ENCODE results near the gene TNNT2.

The TNNT2 gene

DNA sequence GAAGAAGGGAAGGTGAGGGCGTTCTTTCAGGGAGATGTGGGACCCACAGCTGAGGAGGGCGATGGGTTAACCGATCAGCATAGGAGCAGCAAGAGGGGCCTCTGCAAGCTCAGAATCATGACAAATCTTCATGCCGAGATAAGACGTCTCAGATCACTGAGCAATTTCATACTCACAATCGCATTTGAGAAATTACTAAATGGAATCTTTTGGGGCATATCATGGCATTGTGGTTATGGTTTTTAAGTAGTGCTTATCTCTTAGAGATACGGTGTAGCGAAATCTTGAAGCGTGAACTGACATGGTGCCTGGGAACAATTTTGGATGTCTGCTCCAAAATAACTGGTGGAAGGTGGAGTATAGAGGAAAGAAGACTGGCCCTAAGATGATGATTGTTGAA is 6.2 kb downstream of the TNNT2 start:
- Histone ChIP-seq H3K9ac (ENCODE audit: low read length in 5 of 5) (no peak overlapping the region), H3K9me3 (ENCODE audit: control insufficient read depth in 5 of 5, low read length in 5 of 5) (no peaks in the 10 kb centered on the region), H3K27me3 (ENCODE audit: control insufficient read depth in 5 of 5, insufficient read depth in 4 of 5, low read length in 5 of 5) (peaks cover 4 to 38% (median 28%) of the 10 kb centered on the region in 5 donors), H3K27ac (ENCODE audit: low read depth, low read length) (no peak overlapping the region), H3K4me1 (ENCODE audit: control insufficient read depth in 5 of 5, insufficient read depth in 5 of 5, low read length in 5 of 5) (peaks cover 0 to 10% (median 1%) of the 10 kb centered on the region in 5 donors), H3K4me3 (ENCODE audit: low read depth in 1 of 5, low read length in 5 of 5) (no peak overlapping the region), H3K36me3 (ENCODE audit: control insufficient read depth in 5 of 5, insufficient read depth in 5 of 5, low read length in 5 of 5) (no peaks in the 10 kb centered on the region)

DNA sequence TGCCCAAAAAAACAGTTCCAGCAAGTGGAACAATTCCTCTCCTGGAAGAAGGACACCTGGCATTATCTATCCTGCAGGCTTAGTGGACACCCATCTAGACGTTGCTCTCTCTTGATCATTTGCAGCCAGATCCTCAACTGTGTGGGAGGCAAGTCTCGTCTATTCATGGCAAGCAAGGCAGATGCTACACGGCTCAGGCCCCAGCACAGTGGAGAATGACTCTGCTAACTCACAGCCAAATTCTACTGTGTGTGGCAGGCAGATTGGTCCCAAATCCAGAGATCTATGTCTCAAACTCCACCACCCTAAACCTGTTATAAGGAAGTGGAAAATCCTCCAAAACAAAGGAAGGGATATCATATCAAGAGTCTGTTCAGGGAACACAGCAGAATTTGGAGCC is 7.0 kb downstream of the TNNT2 start:
- H3K4me1 ChIP-seq (ENCODE audit: control insufficient read depth in 5 of 5, insufficient read depth in 5 of 5, low read length in 5 of 5), result peaks cover 0 to 10% (median 1%) of the 10 kb centered on the region in 5 donors
- no peaks in the 10 kb centered on the region for H3K36me3 ChIP-seq (ENCODE audit: control insufficient read depth in 5 of 5, insufficient read depth in 5 of 5, low read length in 5 of 5)

DNA sequence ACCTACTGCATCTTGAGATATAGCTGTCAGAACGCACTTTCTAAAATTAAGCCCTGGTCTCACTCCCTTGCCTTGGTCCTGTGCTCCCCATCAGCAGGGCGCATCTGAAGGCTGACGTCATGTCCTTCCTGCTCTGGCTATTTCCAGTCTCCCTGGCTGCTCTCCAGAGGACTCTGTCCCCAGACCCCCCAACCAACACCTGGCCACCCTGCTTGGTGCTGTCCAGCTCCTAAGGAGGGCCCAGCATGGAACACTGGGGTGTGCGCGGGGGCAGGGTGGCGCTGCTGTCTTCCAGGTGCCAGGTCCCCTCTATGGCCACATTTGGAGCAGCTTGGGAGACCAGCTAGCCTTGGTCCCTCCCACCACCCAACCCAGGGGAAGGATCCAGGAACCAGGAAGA is 8.3 kb downstream of the TNNT2 start:
- Histone ChIP-seq H3K9ac (ENCODE audit: low read length in 5 of 5) (no peak overlapping the region), H3K36me3 (ENCODE audit: control insufficient read depth in 5 of 5, insufficient read depth in 5 of 5, low read length in 5 of 5) (no peaks in the 10 kb centered on the region), H3K9me3 (ENCODE audit: control insufficient read depth in 5 of 5, low read length in 5 of 5) (no peaks in the 10 kb centered on the region), H3K4me3 (ENCODE audit: low read depth in 1 of 5, low read length in 5 of 5) (no peak overlapping the region), H3K4me1 (ENCODE audit: control insufficient read depth in 5 of 5, insufficient read depth in 5 of 5, low read length in 5 of 5) (peaks cover 0 to 10% (median 0%) of the 10 kb centered on the region in 5 donors), H3K27ac (ENCODE audit: low read depth, low read length) (no peak overlapping the region), H3K27me3 (ENCODE audit: control insufficient read depth in 5 of 5, insufficient read depth in 4 of 5, low read length in 5 of 5) (peaks cover 4 to 19% (median 17%) of the 10 kb centered on the region in 5 donors)

More for the DNA sequence above, 7.0 kb downstream of the TNNT2 start:
- Histone ChIP-seq H3K27ac (ENCODE audit: low read depth, low read length) (no peak overlapping the region), H3K27me3 (ENCODE audit: control insufficient read depth in 5 of 5, insufficient read depth in 4 of 5, low read length in 5 of 5) (peaks cover 4 to 32% (median 22%) of the 10 kb centered on the region in 5 donors), H3K4me3 (ENCODE audit: low read depth in 1 of 5, low read length in 5 of 5) (no peak overlapping the region), H3K9ac (ENCODE audit: low read length in 5 of 5) (no peak overlapping the region), H3K9me3 (ENCODE audit: control insufficient read depth in 5 of 5, low read length in 5 of 5) (no peaks in the 10 kb centered on the region)

DNA sequence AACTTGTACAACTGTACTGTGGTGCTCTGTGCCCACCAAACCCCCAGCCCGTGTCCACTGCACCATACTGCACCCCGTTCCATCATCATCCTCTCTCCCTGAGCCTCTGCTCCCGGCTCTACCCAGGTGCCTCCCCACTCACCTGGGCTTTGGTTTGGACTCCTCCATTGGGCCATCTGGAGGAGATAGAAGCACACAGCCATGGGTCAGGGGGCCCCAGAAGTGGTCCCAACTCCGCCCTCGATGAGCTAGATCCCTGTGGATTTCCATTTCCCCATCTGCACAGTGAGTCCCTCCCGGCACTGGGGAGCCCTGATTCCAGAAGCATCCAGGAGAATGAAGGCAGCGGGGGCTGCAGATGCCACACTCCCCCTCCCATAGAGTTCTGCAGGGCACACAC is 10.8 kb downstream of the TNNT2 start:
- Histone ChIP-seq H3K9me3 (ENCODE audit: control insufficient read depth in 5 of 5, low read length in 5 of 5) (no peaks in the 10 kb centered on the region), H3K36me3 (ENCODE audit: control insufficient read depth in 5 of 5, insufficient read depth in 5 of 5, low read length in 5 of 5) (no peaks in the 10 kb centered on the region), H3K27ac (ENCODE audit: low read depth, low read length) (no peak overlapping the region)

DNA sequence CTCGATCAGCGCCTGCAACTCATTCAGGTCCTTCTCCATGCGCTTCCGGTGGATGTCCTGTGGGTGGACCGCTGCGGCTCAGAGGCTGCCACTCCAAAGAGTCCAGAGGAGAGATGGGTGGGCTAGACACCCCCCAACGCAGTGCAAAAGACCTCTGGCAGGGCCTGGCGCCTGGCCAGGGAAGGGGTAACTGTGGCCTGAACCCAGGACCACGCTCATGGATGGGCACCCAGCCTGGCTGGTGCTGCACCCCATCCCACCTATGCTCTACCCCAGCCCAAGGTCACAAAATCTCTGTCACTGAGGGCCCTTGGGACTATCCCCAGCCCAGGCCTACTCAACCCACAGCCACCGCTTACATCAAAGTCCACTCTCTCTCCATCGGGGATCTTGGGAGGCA is 12.2 kb downstream of the TNNT2 start:
- Histone ChIP-seq H3K36me3 (ENCODE audit: control insufficient read depth in 5 of 5, insufficient read depth in 5 of 5, low read length in 5 of 5) (no peaks in the 10 kb centered on the region), H3K27ac (ENCODE audit: low read depth, low read length) (no peak overlapping the region), H3K4me3 (ENCODE audit: low read depth in 1 of 5, low read length in 5 of 5) (no peak overlapping the region), H3K9me3 (ENCODE audit: control insufficient read depth in 5 of 5, low read length in 5 of 5) (no peaks in the 10 kb centered on the region), H3K27me3 (ENCODE audit: control insufficient read depth in 5 of 5, insufficient read depth in 4 of 5, low read length in 5 of 5) (peaks cover 4 to 11% (median 8%) of the 10 kb centered on the region in 5 donors), H3K4me1 (ENCODE audit: control insufficient read depth in 5 of 5, insufficient read depth in 5 of 5, low read length in 5 of 5) (peaks cover 0 to 12% (median 0%) of the 10 kb centered on the region in 5 donors), H3K9ac (ENCODE audit: low read length in 5 of 5) (no peak overlapping the region)

More for the DNA sequence above, 10.8 kb downstream of the TNNT2 start:
- no peak overlapping the region for H3K4me3 ChIP-seq (ENCODE audit: low read depth in 1 of 5, low read length in 5 of 5)
- no peak overlapping the region for H3K9ac ChIP-seq (ENCODE audit: low read length in 5 of 5)
- H3K4me1 ChIP-seq (ENCODE audit: control insufficient read depth in 5 of 5, insufficient read depth in 5 of 5, low read length in 5 of 5), result peaks cover 0 to 11% (median 0%) of the 10 kb centered on the region in 5 donors
- peaks cover 4 to 14% (median 11%) of the 10 kb centered on the region in 5 donors for H3K27me3 ChIP-seq (ENCODE audit: control insufficient read depth in 5 of 5, insufficient read depth in 4 of 5, low read length in 5 of 5)

DNA sequence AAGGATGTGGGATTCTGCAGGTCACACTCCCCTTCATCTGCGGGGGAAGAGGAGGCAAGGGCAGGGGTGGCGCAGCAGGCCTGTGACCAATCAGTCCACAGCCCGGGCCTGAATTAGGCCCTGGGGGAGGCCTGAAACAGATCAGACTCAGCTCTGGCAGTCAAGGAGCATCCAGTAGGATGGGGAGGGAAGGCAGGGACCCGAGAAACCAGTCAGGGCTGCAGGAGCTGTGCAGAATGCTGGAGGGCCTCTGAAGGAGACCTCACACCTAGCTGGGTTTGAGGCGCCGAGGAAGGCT is 12.7 kb downstream of the TNNT2 start:
- Histone ChIP-seq H3K36me3 (ENCODE audit: control insufficient read depth in 5 of 5, insufficient read depth in 5 of 5, low read length in 5 of 5) (no peaks in the 10 kb centered on the region), H3K4me1 (ENCODE audit: control insufficient read depth in 5 of 5, insufficient read depth in 5 of 5, low read length in 5 of 5) (peaks cover 0 to 12% (median 0%) of the 10 kb centered on the region in 5 donors), H3K9me3 (ENCODE audit: control insufficient read depth in 5 of 5, low read length in 5 of 5) (no peaks in the 10 kb centered on the region), H3K9ac (ENCODE audit: low read length in 5 of 5) (no peak overlapping the region), H3K27me3 (ENCODE audit: control insufficient read depth in 5 of 5, insufficient read depth in 4 of 5, low read length in 5 of 5) (peaks cover 4 to 10% (median 8%) of the 10 kb centered on the region in 5 donors), H3K27ac (ENCODE audit: low read depth, low read length) (no peak overlapping the region), H3K4me3 (ENCODE audit: low read depth in 1 of 5, low read length in 5 of 5) (no peak overlapping the region)

DNA sequence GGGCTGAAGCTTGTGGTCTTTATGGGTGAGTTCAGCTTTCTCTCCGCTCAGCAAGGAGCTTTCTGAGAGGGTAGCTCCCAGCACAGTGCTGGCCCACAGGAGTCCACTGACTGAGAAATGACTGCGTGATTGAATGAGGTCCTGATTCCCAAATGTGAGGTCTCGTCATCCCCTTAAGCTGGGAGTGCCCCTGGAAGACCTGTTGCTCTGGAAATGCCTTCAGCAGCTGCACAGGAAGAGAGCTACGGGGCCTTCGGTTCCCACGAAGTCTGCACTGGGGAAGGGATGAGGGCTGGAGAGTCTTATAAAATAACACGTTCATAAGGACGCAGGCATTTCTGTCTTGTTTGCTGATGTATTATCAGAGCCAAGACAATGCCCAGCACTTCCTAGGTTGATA is 14.0 kb downstream of the TNNT2 start:
- H3K27me3 ChIP-seq (ENCODE audit: control insufficient read depth in 5 of 5, insufficient read depth in 4 of 5, low read length in 5 of 5), result peaks cover 0 to 7% (median 0%) of the 10 kb centered on the region in 5 donors
- no peaks in the 10 kb centered on the region for H3K36me3 ChIP-seq (ENCODE audit: control insufficient read depth in 5 of 5, insufficient read depth in 5 of 5, low read length in 5 of 5)

DNA sequence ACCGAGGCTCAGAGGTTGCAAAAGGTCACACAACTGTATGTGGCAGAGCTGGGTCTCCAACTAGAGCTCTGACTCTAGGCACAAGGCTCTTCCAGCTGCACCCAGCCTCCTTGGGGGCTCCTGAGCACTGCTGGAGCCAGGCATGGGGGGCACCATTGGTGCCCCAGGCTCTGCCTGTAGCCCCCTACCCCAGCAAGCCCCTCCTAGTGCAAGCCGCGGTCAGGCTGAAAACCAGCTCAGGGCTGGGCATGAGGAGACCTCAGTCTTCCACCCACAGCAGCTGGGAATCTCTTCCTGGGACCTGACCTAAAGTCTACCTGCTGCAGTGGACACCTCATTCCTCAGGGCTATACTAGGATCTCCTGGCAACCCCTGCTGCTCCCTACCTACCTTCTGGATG is 14.6 kb downstream of the TNNT2 start:
- Histone ChIP-seq H3K9me3 (ENCODE audit: control insufficient read depth in 5 of 5, low read length in 5 of 5) (no peaks in the 10 kb centered on the region), H3K27me3 (ENCODE audit: control insufficient read depth in 5 of 5, insufficient read depth in 4 of 5, low read length in 5 of 5) (peaks cover 0 to 7% (median 0%) of the 10 kb centered on the region in 5 donors), H3K4me3 (ENCODE audit: low read depth in 1 of 5, low read length in 5 of 5) (no peak overlapping the region), H3K4me1 (ENCODE audit: control insufficient read depth in 5 of 5, insufficient read depth in 5 of 5, low read length in 5 of 5) (peaks cover 0 to 17% (median 0%) of the 10 kb centered on the region in 5 donors), H3K36me3 (ENCODE audit: control insufficient read depth in 5 of 5, insufficient read depth in 5 of 5, low read length in 5 of 5) (no peaks in the 10 kb centered on the region), H3K27ac (ENCODE audit: low read depth, low read length) (no peak overlapping the region), H3K9ac (ENCODE audit: low read length in 5 of 5) (no peak overlapping the region)

More for the DNA sequence above, 14.0 kb downstream of the TNNT2 start:
- Histone ChIP-seq H3K9ac (ENCODE audit: low read length in 5 of 5) (no peak overlapping the region), H3K4me3 (ENCODE audit: low read depth in 1 of 5, low read length in 5 of 5) (no peak overlapping the region), H3K27ac (ENCODE audit: low read depth, low read length) (no peak overlapping the region), H3K4me1 (ENCODE audit: control insufficient read depth in 5 of 5, insufficient read depth in 5 of 5, low read length in 5 of 5) (peaks cover 0 to 12% (median 0%) of the 10 kb centered on the region in 5 donors), H3K9me3 (ENCODE audit: control insufficient read depth in 5 of 5, low read length in 5 of 5) (no peaks in the 10 kb centered on the region)

DNA sequence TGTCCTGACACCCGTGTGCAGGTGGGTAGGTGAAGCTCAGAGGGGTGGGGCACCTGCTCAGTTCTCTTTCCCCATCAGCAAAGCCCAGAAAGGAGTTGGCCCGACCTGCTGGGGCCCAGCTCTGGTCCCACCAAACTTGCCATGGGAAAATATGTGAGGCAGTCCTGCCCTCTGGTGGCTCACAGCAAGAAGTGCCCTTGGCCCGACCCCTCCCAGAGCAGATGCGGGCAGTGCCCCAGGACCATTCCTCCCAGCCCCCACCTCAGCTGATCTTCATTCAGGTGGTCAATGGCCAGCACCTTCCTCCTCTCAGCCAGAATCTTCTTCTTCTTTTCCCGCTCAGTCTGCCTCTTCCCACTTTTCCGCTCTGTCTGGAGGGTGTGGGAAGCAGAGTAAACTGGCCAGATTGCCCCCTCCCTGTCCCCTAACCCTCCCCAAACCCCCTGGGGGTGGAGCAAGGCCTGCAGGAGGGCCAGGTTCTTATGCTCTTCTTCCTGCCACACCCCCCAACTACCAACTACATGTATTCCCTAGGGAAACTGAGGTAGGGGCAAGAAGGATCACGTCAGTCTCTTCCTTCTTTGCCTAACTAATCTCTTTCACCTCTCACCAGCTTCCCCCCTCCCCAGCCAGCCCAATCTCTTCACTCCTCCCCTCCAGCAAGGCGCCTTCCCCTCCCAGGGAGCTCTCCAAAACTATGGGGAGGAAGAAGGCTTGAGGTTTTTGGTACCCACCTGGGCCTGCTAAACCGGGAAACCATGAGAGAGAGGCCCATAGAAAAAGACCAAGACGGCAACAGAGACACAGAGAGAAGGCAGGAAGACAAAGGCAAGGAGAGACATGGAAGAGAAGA is 15.6 kb downstream of the TNNT2 start:
- no peaks in the 10 kb centered on the region for H3K36me3 ChIP-seq (ENCODE audit: control insufficient read depth in 5 of 5, insufficient read depth in 5 of 5, low read length in 5 of 5)
- peaks cover 0 to 18% (median 0%) of the 10 kb centered on the region in 5 donors for H3K4me1 ChIP-seq (ENCODE audit: control insufficient read depth in 5 of 5, insufficient read depth in 5 of 5, low read length in 5 of 5)

DNA sequence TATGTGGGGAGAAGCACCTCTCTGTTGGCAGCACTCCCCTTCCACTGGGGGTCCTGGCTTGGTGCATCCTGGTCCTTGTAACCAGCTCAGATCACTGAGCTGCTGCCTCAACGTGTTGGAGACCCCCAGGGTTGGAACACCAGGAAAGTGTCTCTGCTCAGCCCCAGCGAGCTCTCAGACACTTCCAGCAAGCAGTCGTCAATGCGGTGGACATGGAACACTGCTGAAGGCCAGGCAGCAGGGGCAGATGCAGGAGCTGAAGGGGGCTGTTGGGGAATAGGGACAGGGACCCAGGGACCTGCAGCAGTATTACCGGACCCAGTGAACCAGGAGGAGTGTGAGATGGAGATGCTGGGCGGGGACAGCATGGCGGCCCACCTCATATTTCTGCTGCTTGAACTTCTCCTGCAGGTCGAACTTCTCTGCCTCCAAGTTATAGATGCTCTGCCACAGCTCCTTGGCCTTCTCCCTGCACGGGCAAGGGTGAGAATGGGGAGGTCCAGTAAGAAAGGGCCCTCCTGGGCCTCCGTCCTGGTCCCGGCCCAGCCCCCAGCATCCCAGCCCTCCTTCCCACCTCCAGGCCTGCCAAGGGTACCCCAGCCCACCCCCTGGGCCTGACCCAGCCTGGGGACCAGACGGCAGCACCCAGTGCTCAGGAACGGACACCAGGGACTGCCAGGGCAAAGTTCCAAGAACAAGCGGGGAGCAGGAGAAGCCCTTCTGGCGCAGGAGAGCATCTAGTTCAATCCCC is 16.4 kb downstream of the TNNT2 start:
- peaks cover 0 to 18% (median 0%) of the 10 kb centered on the region in 5 donors for H3K4me1 ChIP-seq (ENCODE audit: control insufficient read depth in 5 of 5, insufficient read depth in 5 of 5, low read length in 5 of 5)
- H3K4me3 ChIP-seq (ENCODE audit: low read depth in 1 of 5, low read length in 5 of 5), result no peak overlapping the region
- no peak overlapping the region for H3K9ac ChIP-seq (ENCODE audit: low read length in 5 of 5)
- H3K27me3 ChIP-seq (ENCODE audit: control insufficient read depth in 5 of 5, insufficient read depth in 4 of 5, low read length in 5 of 5), result no peaks in the 10 kb centered on the region
- no peaks in the 10 kb centered on the region for H3K9me3 ChIP-seq (ENCODE audit: control insufficient read depth in 5 of 5, low read length in 5 of 5)
- no peak overlapping the region for H3K27ac ChIP-seq (ENCODE audit: low read depth, low read length)
- no peaks in the 10 kb centered on the region for H3K36me3 ChIP-seq (ENCODE audit: control insufficient read depth in 5 of 5, insufficient read depth in 5 of 5, low read length in 5 of 5)

More for the DNA sequence above, 15.6 kb downstream of the TNNT2 start:
- Histone ChIP-seq H3K9me3 (ENCODE audit: control insufficient read depth in 5 of 5, low read length in 5 of 5) (no peaks in the 10 kb centered on the region), H3K4me3 (ENCODE audit: low read depth in 1 of 5, low read length in 5 of 5) (no peak overlapping the region), H3K27me3 (ENCODE audit: control insufficient read depth in 5 of 5, insufficient read depth in 4 of 5, low read length in 5 of 5) (no peaks in the 10 kb centered on the region), H3K27ac (ENCODE audit: low read depth, low read length) (no peak overlapping the region), H3K9ac (ENCODE audit: low read length in 5 of 5) (no peak overlapping the region)
